HG03039 (cell line): ENCODE measurements around the gene ENAM.

Experiments used
- ATAC-seq: cut with Tn5 transposase; IDR thresholded peaks from one replicate; pipeline ENCODE4 v1.9.1; 2021; ENCODE audit warnings: mild to moderate bottlenecking, moderate library complexity; ENCODE audit not compliant: unreplicated experiment

Gene ENAM, protein sequence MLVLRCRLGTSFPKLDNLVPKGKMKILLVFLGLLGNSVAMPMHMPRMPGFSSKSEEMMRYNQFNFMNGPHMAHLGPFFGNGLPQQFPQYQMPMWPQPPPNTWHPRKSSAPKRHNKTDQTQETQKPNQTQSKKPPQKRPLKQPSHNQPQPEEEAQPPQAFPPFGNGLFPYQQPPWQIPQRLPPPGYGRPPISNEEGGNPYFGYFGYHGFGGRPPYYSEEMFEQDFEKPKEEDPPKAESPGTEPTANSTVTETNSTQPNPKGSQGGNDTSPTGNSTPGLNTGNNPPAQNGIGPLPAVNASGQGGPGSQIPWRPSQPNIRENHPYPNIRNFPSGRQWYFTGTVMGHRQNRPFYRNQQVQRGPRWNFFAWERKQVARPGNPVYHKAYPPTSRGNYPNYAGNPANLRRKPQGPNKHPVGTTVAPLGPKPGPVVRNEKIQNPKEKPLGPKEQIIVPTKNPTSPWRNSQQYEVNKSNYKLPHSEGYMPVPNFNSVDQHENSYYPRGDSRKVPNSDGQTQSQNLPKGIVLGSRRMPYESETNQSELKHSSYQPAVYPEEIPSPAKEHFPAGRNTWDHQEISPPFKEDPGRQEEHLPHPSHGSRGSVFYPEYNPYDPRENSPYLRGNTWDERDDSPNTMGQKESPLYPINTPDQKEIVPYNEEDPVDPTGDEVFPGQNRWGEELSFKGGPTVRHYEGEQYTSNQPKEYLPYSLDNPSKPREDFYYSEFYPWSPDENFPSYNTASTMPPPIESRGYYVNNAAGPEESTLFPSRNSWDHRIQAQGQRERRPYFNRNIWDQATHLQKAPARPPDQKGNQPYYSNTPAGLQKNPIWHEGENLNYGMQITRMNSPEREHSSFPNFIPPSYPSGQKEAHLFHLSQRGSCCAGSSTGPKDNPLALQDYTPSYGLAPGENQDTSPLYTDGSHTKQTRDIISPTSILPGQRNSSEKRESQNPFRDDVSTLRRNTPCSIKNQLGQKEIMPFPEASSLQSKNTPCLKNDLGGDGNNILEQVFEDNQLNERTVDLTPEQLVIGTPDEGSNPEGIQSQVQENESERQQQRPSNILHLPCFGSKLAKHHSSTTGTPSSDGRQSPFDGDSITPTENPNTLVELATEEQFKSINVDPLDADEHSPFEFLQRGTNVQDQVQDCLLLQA

DNA sequence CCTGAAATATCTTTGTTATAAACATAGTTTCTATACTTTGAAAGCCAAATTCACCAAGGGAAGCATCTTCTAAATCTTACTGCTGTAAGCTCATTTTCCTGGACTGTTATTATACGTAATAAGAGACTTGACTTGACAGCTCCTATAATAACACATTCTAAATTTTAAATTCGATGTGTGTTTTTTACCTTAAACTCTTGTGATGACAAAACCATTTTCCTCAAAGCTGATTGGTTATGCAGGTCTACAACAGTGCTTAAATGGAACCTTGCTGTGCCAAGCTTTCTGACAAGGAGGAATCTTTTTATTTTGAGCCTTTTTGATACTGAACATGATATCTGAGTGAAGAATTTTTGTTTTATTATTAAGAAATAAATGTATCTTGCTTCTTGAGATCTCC lies at the start of gene ENAM:
TSS of gene ENAM (plus strand) at position 301 of the 400 bp plus-strand sequence. CDS start 757 bp downstream, outside the sequence.
- no peak for ATAC-seq

DNA sequence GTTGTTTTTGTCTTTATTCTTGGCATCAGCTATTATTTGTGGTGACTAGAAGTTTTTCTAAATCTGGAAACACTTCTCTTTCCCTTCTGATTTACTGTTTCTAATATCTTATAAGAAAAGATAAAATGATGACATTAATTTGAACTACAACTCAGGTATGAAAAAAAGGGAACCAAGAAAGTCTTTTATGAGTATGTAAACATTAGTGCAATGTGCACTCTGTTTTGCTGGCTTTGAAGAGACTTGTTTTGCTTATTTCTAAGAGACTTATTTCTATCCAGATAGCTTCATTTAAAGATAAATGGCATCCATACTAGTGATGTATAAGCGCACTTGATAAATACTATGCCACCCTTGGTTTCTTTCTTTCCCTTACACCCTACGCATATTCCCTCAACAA lies 46.6 kb upstream of the ENAM start:
- ATAC-seq, result no peak

DNA sequence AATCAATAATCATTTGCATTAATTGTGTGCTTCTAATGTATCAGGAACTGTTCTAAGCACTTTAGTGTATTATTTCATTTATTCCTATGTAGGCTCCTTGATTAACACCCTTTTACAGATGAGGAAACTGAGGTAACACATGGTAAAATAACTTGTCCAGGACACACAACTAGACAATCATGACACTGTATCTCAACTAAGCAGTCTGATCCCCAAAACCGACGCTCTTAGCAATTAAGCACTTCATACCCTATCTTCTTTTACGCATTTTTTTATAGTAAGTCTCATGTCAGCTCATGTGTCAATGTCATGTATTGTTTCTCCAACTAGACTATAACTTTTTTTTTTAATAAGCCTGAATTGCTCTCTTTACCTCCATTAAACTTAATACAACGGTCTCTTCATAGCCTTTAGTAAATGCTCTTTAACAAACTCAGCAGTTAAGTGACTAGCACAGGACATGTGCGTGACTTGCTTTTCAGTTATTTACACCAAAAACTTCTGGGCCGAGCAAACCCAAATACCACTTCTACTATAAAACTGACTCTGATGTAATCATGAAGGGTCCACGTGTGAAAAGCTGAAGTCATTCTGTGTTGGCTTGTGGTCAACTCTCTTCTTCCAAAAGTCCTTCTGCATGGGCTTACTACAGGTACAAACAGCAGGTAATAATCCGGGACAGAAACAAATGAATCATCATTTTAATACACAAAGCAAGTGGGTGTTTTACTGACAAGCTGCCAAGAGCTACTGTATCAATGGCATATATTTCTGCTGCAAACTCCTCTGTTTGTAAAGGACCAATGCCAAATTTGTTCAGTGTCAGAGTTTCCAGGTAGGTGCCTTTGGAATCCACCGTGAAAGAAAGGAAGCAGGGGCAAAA lies 44.4 kb upstream of the ENAM start:
- no peak for ATAC-seq

DNA sequence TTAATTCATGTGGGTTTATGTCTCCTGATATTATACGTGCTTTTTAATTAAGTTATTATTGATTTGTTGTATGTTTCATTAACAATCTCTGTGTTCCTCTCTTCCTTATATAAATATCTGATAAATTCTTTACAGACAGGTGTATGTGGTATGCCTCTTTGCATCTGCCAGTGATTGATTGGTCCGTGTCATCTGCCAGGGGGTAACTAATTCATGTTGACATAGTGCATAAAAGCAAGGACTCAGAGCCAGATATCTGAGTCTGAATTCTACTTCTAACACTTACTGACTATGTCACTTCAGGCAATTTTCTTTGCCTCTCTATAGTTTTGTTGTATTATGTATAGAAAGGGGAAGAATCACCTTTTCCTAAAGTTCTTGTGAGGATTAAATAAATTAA lies 41.7 kb upstream of the ENAM start:
- ATAC-seq, result no peak

DNA sequence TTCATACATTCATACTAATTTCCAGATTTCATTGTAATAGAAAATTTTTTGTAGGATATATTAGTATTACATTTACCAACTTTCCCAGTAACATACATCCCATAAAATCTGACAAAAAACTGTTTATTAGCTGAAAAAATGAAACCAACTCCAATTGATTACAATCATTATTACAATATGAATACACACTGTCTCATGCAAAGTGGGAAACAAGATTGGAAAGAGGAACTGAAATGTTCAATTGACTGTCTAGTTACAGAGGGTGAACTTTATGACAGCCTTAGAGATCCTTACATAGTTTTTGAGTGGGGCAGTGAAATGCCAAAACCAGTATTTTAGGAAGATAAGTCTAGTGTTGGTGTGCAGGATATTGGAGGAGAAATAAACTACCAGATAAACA lies 38.8 kb upstream of the ENAM start:
- peak; percentile 97 for ATAC-seq

DNA sequence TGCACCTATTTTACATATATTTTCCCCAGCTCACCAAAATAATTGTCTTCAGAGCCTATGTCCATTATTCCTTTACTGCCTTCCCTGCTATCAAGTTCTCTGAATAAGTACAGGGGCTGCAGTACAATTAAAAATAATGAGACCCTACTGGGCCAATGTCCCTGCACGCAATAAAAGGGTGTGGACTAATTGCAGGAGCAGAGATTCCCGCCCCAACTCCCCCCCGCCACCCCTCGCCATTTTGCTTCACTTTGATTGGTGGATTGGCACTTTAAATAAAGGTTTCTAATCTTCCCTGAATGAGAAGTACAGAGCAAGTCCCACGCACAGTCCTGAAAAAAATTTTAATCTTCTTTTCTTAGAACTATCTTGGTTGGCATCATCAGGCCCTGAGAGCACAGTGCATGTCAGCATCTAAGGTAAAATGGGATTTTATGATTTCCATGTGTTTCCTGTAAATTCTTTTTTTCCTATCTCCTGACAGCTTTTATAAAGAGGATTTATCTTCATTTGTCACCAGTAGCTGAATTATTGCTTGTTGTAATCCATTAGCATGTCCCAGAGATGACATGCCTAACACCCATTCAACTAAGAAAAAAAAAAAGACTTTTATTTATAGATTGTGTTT lies 36.5 kb upstream of the ENAM start, which contains the start of gene AMBN:
TSS of gene AMBN (plus strand) at position 302 of the 628 bp plus-strand sequence. CDS start at position 405, 103 bp downstream.
- no peak for ATAC-seq

DNA sequence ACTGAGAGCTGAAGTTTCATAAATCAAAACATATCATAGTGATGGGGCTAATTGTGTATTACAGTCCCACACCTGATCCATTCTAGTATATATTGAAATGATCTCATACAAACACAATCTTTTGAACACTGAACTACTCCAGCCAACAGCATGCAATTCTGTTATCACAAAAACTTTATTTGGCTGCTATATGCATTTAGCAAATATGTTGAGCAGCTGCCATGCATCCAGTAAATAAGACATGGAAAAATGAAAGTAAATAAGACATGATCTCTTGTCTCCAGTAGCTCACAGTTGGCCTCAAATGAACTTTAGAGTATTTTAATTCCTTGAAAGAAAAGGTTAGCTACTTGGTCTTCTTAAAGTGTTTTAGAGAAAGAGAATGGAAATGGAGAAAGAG lies 34.3 kb upstream of the ENAM start:
- ATAC-seq, result no peak

DNA sequence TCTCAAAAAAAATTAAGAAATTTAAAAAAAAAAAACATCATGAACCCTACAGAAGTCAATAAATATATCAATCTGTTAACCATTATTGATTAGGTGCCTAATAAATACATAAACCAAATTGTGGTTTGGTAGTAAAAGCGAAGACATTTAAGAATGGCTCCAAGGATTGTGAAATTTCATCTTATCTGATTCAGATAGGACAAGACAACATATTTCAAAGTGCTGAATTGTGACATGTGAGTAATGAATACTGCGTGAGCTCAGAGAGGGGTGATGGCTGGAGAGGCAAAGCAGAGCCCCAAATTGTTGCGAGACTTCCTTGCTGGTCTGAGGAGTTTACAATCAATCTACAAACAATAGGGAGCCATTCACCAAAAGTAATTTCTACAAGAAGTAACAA lies 28.2 kb upstream of the ENAM start:
- no peak for ATAC-seq

DNA sequence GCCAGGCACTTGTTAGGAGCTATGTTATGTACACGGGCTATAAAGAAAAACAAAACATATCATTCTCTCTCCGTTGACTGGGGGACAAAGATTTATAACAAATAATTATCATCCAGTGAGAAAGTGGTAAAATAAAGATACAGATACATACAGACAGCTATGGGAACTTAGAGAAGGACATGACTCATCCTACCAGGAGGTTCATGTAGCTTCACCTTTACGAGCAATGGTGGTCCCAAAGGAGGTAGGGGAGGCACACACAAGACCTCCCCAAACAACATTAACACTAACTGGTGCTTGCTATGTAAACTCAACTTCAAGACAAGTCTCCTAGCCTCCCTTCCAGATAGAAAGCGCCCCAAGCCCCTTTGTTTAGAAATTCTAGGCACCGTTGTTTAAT lies 27.6 kb upstream of the ENAM start:
- ATAC-seq, result no peak

DNA sequence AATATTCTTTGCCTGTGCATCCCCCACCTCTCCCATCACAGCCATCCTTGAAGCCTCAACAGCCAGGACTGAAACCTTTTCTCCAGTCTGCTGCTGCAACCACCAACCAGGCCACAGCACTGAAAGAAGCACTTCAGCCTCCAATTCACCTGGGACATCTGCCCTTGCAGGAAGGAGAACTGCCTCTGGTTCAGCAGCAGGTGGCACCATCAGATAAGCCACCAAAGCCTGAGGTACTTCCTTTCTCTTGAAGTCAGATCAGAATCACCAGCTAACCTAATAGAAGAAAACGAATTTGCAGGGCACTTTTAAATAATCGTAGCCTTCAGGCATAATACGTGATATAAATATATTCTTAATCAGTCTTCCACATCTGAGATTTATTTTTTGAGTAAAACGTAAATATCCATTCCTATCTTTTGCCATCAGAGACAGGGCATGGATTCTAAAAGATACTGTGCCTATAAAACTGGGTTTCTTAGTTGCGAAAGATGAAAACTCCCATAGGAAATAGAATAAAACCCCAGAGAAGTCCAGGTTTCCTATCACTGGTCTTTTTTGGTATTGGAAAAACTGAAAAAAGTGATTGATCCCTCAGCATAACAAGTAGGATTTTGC lies 27.0 kb upstream of the ENAM start:
- ATAC-seq, result peak; percentile 98

DNA sequence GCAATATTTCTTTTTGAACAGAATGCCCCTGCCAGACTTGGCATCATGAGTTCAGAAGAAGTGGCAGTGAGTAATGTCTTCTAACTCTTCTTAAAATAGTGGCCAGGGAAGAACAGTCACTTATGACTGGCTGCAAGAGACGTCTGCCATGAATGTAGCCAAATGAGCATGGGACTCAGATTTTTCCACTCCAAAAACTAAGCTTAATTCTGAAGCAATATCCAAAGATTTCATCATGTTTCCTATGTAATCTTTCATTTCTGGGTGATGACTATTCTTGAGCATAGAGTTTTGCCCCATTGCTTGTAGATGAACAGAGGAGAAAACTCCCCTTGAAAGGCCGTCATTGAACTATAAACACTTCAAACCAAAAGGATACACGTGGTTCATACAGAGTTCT lies 24.7 kb upstream of the ENAM start:
- ATAC-seq, result no peak

DNA sequence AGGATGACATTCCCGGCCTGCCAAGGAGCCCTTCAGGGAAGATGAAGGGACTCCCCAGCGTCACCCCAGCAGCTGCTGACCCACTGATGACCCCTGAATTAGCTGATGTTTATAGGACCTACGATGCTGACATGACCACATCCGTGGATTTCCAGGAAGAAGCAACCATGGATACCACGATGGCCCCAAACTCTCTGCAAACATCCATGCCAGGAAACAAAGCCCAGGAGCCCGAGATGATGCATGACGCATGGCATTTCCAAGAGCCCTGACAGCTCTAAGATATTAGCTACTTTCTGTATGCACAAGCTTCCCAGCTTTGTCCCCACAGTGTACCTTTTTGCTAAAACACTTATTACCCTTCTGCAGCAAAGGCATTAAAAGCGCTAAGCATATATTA lies 22.1 kb upstream of the ENAM start:
- ATAC-seq, result no peak

DNA sequence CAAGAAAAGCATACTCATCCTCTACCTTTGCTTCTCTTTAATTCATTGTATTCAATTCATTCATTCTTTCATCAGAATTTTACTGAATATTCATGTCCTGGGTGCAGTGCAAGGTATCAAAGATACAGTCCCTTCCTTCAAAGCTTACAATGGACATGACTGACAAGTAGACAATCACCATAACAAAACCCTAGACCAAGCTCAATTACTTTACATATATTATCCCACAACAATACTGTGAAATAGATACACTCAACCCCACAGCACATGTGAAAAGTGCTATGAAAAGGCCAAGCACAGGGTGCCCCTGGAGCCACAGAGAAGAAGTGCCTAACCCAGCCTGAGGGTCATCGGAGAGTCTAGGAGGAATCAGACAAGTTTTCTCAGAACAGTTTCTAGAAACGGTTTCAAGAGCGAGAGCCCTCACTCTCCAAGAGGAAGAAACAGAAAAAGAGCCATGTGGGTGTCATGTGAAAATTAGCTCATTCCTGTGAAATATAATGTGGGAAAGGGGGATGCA lies 21.1 kb upstream of the ENAM start:
- no peak for ATAC-seq

DNA sequence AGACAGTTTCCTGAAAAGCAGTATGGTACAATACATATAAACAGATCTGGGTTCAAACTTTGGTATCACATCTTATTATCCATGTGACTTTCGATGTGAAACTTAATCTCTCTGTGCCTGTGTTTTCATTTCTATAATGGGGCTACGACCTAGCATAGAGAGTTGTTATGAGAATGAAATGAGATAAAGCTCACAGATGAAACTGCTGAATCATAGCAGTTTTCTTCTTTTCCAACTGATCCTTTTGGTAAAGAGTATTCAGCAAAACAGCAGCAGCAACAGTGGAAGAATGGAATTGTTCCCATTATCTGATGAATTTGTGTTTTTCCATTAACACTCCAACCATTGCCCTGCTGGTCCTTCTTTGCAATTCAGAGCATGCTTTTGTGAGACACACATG lies 20.2 kb upstream of the ENAM start:
- ATAC-seq, result no peak

DNA sequence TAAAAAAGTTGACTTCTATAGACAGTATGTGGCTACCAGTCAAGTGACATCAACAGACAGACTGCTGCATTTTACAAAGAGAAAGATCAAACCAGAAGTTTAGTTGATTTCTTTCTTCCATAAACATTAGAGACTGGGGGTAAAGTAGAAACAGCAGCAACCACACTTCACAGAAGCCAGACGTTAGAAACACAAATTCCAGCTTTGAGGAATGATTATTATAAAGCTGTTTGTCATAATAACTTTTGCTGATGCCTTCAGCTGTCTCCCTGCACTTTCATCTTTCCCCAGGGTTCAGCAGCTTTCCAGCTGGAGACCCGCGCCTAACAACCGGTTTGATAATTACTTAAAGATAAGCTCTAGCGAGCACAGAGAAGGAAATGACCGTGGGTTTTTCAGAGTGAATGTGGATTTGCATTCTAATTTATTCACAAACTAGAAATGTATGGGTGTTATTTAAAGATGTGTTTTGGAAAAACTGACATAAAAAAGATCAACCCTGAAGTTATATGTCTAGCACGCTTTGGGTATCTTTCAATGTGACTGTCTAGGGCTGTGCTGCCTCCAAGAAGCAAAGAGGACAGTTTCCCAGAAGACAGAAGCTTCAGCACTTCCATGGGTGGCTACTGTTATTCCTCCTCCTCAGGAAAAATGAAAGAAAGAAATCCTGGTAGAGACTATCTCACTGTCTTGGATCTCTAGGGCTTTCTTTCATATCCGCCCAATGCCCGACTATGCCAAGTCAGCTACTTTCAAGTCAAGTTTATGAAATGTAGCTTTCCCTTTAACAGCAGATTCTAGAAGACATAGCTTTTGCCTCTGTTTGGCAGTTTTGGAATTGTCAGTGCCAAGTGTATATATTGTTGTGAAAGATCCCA lies 15.0 kb upstream of the ENAM start:
- ATAC-seq, result no peak

DNA sequence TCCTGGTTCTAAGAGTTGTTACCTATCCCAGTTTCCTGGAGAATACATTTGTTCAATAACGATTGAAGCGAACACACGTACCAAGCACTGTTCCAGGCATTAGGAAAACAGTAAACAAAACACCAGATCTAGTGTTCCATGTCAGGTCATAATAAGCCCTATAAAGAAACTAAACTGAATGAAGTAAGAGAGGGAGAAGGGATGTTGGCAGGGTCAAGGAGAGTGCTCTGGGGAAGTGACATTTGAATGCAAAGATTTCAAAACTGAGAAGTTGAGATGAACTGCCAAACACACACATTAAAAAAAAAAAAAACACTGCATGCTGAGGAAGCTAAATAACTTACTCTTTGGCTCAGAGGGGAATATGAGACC lies 14.4 kb upstream of the ENAM start:
- no peak for ATAC-seq

DNA sequence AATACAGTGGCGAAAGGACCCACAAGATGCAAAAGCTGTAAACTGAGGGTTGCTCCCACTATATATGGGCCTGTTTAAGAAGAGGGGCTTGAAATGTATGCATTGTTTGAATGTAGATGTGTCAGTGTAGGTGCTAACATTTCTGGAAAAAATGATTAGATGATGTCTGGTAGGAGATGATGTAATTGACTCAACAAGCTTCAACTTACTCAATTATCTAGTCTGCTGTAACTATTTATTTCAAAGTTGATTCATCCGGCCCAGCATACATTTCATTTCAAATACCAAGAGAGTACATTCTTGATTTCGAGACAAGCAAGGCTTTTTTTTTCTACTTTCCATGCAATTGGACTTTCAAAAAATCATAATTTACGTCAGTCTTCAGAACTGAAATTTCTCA lies 9.3 kb upstream of the ENAM start:
- ATAC-seq, result no peak

DNA sequence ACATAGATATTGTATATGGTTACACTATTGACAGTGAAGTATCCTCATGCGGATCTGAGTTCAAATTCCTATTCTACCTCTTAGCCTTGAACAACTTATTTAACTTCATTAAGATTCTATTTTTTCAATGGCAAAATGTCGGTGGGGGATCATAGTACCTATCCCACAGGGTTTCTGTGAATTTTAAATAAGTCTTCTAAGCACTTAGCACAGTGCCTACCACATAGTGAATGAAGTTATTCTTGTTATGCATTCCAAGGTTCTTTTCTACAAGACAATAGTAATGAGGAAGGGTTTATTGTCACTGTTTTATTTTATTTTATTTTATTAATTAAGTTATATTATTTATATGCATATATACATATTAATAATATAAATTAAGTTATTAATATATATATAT lies 8.8 kb upstream of the ENAM start:
- ATAC-seq, result no peak
